Measurements from ENCODE around the gene LBP. TPM values are rescaled to one million over a fixed set of nuclear protein-coding genes. Genes with fewer than 3 reads are reported as not detected.

LBP gene
- total RNA-seq, 1 experiment from 2014 or later, result 0.15 TPM

- no peak for DNase-seq (ENCODE audit: low read depth, low spot score)
- no peak for TF ChIP-seq RAD21 (IDR thresholded peaks at IDR 0.05; ENCODE audit: low read depth)
- no peak overlapping the region for H2AFZ ChIP-seq (ENCODE audit: low read depth, low read length, poor library complexity, severe bottlenecking)
- 0 out of 2 replicates have a peak, but pooled peaks cover 10% of the 10 kb centered on the region for H3K27me3 ChIP-seq (ENCODE audit: insufficient read depth, low read length)
- RAD21 ChIA-PET (ENCODE audit: low non-redundant PET in 1 of 2, low total read pairs in 2 of 2, uncharacterized antibody in 2 of 2, unreplicated experiment in 2 of 2), result no interaction called here
- no peak overlapping the region for H3K27ac ChIP-seq (ENCODE audit: low read depth, low read length)
- H3K9me3 ChIP-seq (ENCODE audit: control insufficient read depth in 1 of 2, insufficient read depth in 1 of 2, low read depth in 1 of 2, low read length in 2 of 2), result peaks cover 0 to 5% of the 10 kb centered on the region in 2 experiments; a peak in 1 of 4 replicates
- H3K4me3 ChIP-seq (replicated peaks in 1 of 2; ENCODE audit: low read depth in 1 of 2, low read length in 2 of 2), result no peak overlapping the region
- H3K79me2 ChIP-seq (ENCODE audit: insufficient read depth, low read length), result no peaks in the 10 kb centered on the region
- intact Hi-C loops (cut with micrococcal nuclease), result loop anchor here (5.0 kb wide), 1 partner anchor 250 kb away; no protein-coding TSS in a partner anchor
- POLR2A ChIA-PET, result interaction anchor here (1.2 kb wide), 1 partner anchor 32 kb away, joined by 3 read pairs; no protein-coding TSS in a partner anchor
- H3K36me3 ChIP-seq (ENCODE audit: control insufficient read depth in 1 of 2, insufficient read depth in 2 of 2, low read length in 2 of 2), result no peaks in the 10 kb centered on the region
- H3K4me2 ChIP-seq (ENCODE audit: low read length), result no peak overlapping the region
- H3K9me2 ChIP-seq (ENCODE audit: insufficient read depth), result no peaks in the 10 kb centered on the region
- ATAC-seq, result no peak
- CTCF ChIA-PET, result no interaction called here
- no peaks in the 10 kb centered on the region for H3K4me1 ChIP-seq (ENCODE audit: control insufficient read depth in 1 of 2, insufficient read depth in 2 of 2, low read length in 2 of 2)
- no peak overlapping the region for H3K9ac ChIP-seq (ENCODE audit: low read length)
- no peaks in the 10 kb centered on the region for H4K20me1 ChIP-seq (ENCODE audit: insufficient read depth)
- no TSS peak for BruUV-seq (replicated peaks)
These were observed 38.8 kb upstream of the LBP start for GRCh38 chr20:38307371-38308046.

- no peak overlapping the region for H3K4me3 ChIP-seq (replicated peaks in 1 of 2; ENCODE audit: low read depth in 1 of 2, low read length in 2 of 2)
- ATAC-seq (no peak), DNase-seq (ENCODE audit: low read depth, low spot score) (no peak)
- intact Hi-C loops (cut with micrococcal nuclease), result loop anchor here (5.0 kb wide), 1 partner anchor 251 kb away; no protein-coding TSS in a partner anchor
- no peak overlapping the region for H3K27ac ChIP-seq (ENCODE audit: low read depth, low read length)
- H3K9me3 ChIP-seq (ENCODE audit: control insufficient read depth in 1 of 2, insufficient read depth in 1 of 2, low read depth in 1 of 2, low read length in 2 of 2), result peaks cover 0 to 5% of the 10 kb centered on the region in 2 experiments; a peak in 1 of 4 replicates
- H3K4me1 ChIP-seq (ENCODE audit: control insufficient read depth in 1 of 2, insufficient read depth in 2 of 2, low read length in 2 of 2), result no peaks in the 10 kb centered on the region
- H3K36me3 ChIP-seq (ENCODE audit: control insufficient read depth in 1 of 2, insufficient read depth in 2 of 2, low read length in 2 of 2), result no peaks in the 10 kb centered on the region
- ChIA-PET POLR2A (no interaction called here), RAD21 (ENCODE audit: low non-redundant PET in 1 of 2, low total read pairs in 2 of 2, uncharacterized antibody in 2 of 2, unreplicated experiment in 2 of 2) (no interaction called here), CTCF (no interaction called here)
- H3K4me2 ChIP-seq (ENCODE audit: low read length), result no peak overlapping the region
- H3K9me2 ChIP-seq (ENCODE audit: insufficient read depth), result no peaks in the 10 kb centered on the region
- no peaks in the 10 kb centered on the region for H3K79me2 ChIP-seq (ENCODE audit: insufficient read depth, low read length)
- H3K27me3 ChIP-seq (ENCODE audit: insufficient read depth, low read length), result 0 out of 2 replicates have a peak, but pooled peaks cover 10% of the 10 kb centered on the region
- no TSS peak for BruUV-seq (replicated peaks)
- no peak overlapping the region for H2AFZ ChIP-seq (ENCODE audit: low read depth, low read length, poor library complexity, severe bottlenecking)
- no peaks in the 10 kb centered on the region for H4K20me1 ChIP-seq (ENCODE audit: insufficient read depth)
- H3K9ac ChIP-seq (ENCODE audit: low read length), result no peak overlapping the region
- TF ChIP-seq EZH2 (IDR thresholded peaks at IDR 0.05) (no peak), POLR2AphosphoS5 (IDR thresholded peaks at IDR 0.05; ENCODE audit: low read depth, low read length) (no peak), CBX3 (IDR thresholded peaks at IDR 0.05; ENCODE audit: low read depth) (no peak), EZH2phosphoT487 (IDR thresholded peaks at IDR 0.05; ENCODE audit: borderline replicate concordance) (no peak), REST (IDR thresholded peaks at IDR 0.05; ENCODE audit: low read depth) (no peak), SRF (IDR thresholded peaks at IDR 0.05; ENCODE audit: low read depth) (no peak), YY1 (IDR thresholded peaks at IDR 0.05; ENCODE audit: extremely low read depth, insufficient replicate concordance, low read depth, low read length) (no peak), TCF7L2 (IDR thresholded peaks at IDR 0.05; ENCODE audit: borderline replicate concordance, extremely low read depth, insufficient read depth, insufficient read length) (no peak), SIN3A (IDR thresholded peaks at IDR 0.05; ENCODE audit: low read depth) (no peak), JUND (IDR thresholded peaks at IDR 0.05) (no peak), ZFX (IDR thresholded peaks at IDR 0.05) (no peak), POLR2A (IDR thresholded peaks at IDR 0.05; ENCODE audit: borderline replicate concordance, extremely low read depth, insufficient read depth, insufficient read length) (no peak), MAX (IDR thresholded peaks at IDR 0.05) (no peak), CEBPB (IDR thresholded peaks at IDR 0.05; ENCODE audit: low read depth) (no peak), CTCF (IDR thresholded peaks at IDR 0.05 in 2 of 3, conservative IDR thresholded peaks at IDR 0.05 in 1 of 3; ENCODE audit: borderline replicate concordance in 1 of 3, insufficient read depth in 1 of 3, low read depth in 2 of 3, low read length in 2 of 3) (no peak)
These were observed 38.2 kb upstream of the LBP start for GRCh38 chr20:38308047-38308438.

All from HCT116 (cell line).